Measurements from ENCODE around the gene DUS4L. TPM values are rescaled to one million over a fixed set of nuclear protein-coding genes. Genes with fewer than 3 reads are reported as not detected.
A peak's percentile ranks its signal among the peaks of the same experiment; 100 is the strongest.

Gene DUS4L
- total RNA-seq, 1 donor from 2014 or later = 0.75 TPM

- H3K4me3 ChIP-seq = no peak overlapping the region
- H3K9me3 ChIP-seq = no peaks in the 10 kb centered on the region
- intact Hi-C loops (cut with DNase I) = no loop called here
- TF ChIP-seq CTCF (IDR thresholded peaks at IDR 0.05) = no peak
- H3K36me3 ChIP-seq = peaks cover 20 to 36% of the 10 kb centered on the region in 2 donors
- H3K27me3 ChIP-seq = no peaks in the 10 kb centered on the region
- peaks cover 3% of the 10 kb centered on the region in 2 donors for H3K4me1 ChIP-seq
- no peak overlapping the region for H3K27ac ChIP-seq
- no peak for DNase-seq (ENCODE audit: low spot score in 2 of 2)
Measured at GRCh38 chr7:107555893-107556292, 7.9 kb upstream of the DUS4L start.

GRCh38 chr7:107559864-107560263 lies 3.9 kb upstream of the DUS4L start:
- no peak for TF ChIP-seq CTCF (IDR thresholded peaks at IDR 0.05)
- no peaks in the 10 kb centered on the region for H3K9me3 ChIP-seq
- DNase-seq (ENCODE audit: low spot score in 2 of 2) = no peak
- H3K4me1 ChIP-seq = peaks cover 3 to 13% of the 10 kb centered on the region in 2 donors
- H3K27me3 ChIP-seq = no peaks in the 10 kb centered on the region
- H3K27ac ChIP-seq = peak overlapping the region; percentile 43
- intact Hi-C loops (cut with DNase I) = loop anchor here (5.0 to 10.0 kb wide), 3 partner anchors 98 to 182 kb away; partner anchors contain the start of gene CBLL1
- H3K4me3 ChIP-seq = no peak overlapping the region
- peaks cover 8 to 24% of the 10 kb centered on the region in 2 donors for H3K36me3 ChIP-seq

GRCh38 chr7:107560898-107561516 lies 2.8 kb upstream of the DUS4L start:
- Histone ChIP-seq H3K9me3 (no peaks in the 10 kb centered on the region), H3K36me3 (peaks cover 4 to 13% of the 10 kb centered on the region in 2 donors), H3K27me3 (no peaks in the 10 kb centered on the region), H3K27ac (peak overlapping the region in 1 of 2 donors; percentile 43), H3K4me1 (peaks cover 3 to 21% of the 10 kb centered on the region in 2 donors), H3K4me3 (peak overlapping the region in 1 of 2 donors; percentile 10)
- intact Hi-C loops (cut with DNase I) = loop anchor here (5.0 to 10.0 kb wide), 3 partner anchors 99 to 181 kb away; partner anchors contain the start of gene CBLL1
- no peak for TF ChIP-seq CTCF (IDR thresholded peaks at IDR 0.05)
- DNase-seq (ENCODE audit: low spot score in 2 of 2) = no peak

- Histone ChIP-seq H3K4me1 (peaks cover 3 to 21% of the 10 kb centered on the region in 2 donors), H3K27ac (peak overlapping the region; percentile 96 to 97), H3K36me3 (no peaks in the 10 kb centered on the region), H3K9me3 (no peaks in the 10 kb centered on the region), H3K4me3 (peak overlapping the region; percentile 94 to 96), H3K27me3 (no peaks in the 10 kb centered on the region)
- intact Hi-C loops (cut with DNase I) = loop anchor here (1.0 to 10.0 kb wide), 5 partner anchors 17 to 179 kb away; partner anchors contain the start of genes BCAP29 and CBLL1
- DNase-seq (ENCODE audit: low spot score in 2 of 2) = peak in 1 of 2 donors; percentile 21
- TF ChIP-seq CTCF (IDR thresholded peaks at IDR 0.05) = no peak
Measured at GRCh38 chr7:107563081-107563774, 543 bp upstream of the DUS4L start.

GRCh38 chr7:107564553-107565298 lies 955 bp downstream of the DUS4L start:
- no peaks in the 10 kb centered on the region for H3K9me3 ChIP-seq
- no peak for DNase-seq (ENCODE audit: low spot score in 2 of 2)
- no peak for TF ChIP-seq CTCF (IDR thresholded peaks at IDR 0.05)
- no peaks in the 10 kb centered on the region for H3K36me3 ChIP-seq
- H3K4me1 ChIP-seq = peaks cover under 1 to 21% of the 10 kb centered on the region in 2 donors
- intact Hi-C loops (cut with DNase I) = loop anchor here (5.0 to 10.0 kb wide), 3 partner anchors 102 to 178 kb away; partner anchors contain the start of gene CBLL1
- H3K27me3 ChIP-seq = no peaks in the 10 kb centered on the region
- H3K4me3 ChIP-seq = peak overlapping the region; percentile 94 to 96
- peak overlapping the region; percentile 96 to 97 for H3K27ac ChIP-seq

Measured in ascending aorta (tissue), 2 donors.